Activated CD4-positive, alpha-beta T cell treated with anti-CD3 and anti-CD28 coated beads, Interleukin-10, Interleukin-2, amounts not matched to agents 100 ng/mL and 50 ng/mL, durations not matched to agents 16 hours and 8 hours (primary cell): ENCODE measurements around the gene PMAIP1.

ENCODE experiments used
- DNase-seq: peaks from one replicate; pipeline ENCODE4 v3.0.0-alpha.2; 2020

Gene PMAIP1

GRCh38 chr18:59915606-59916005 lies 15.8 kb downstream of the PMAIP1 start:
- DNase-seq = no peak

- DNase-seq = peak; percentile 24
Measured at GRCh38 chr18:59916746-59917145, 16.9 kb downstream of the PMAIP1 start.

GRCh38 chr18:59917422-59917821 lies 17.6 kb downstream of the PMAIP1 start:
- DNase-seq = peak; percentile 26

GRCh38 chr18:59918320-59918755 lies 18.5 kb downstream of the PMAIP1 start:
- DNase-seq = peak; percentile 58

GRCh38 chr18:59918997-59919396 lies 19.2 kb downstream of the PMAIP1 start:
- no peak for DNase-seq

- DNase-seq = peak; percentile 83
Measured at GRCh38 chr18:59921384-59921891, 21.6 kb downstream of the PMAIP1 start.

- no peak for DNase-seq
Measured at GRCh38 chr18:59923539-59924196, 23.9 kb downstream of the PMAIP1 start.

- DNase-seq = no peak
Measured at GRCh38 chr18:59926131-59926530, 26.3 kb downstream of the PMAIP1 start.

GRCh38 chr18:59927246-59927825 lies 27.5 kb downstream of the PMAIP1 start:
- DNase-seq = peak; percentile 93

- DNase-seq = no peak
Measured at GRCh38 chr18:59928201-59928600, 28.4 kb downstream of the PMAIP1 start.

- no peak for DNase-seq
Measured at GRCh38 chr18:59929621-59930295, 30.0 kb downstream of the PMAIP1 start.

- DNase-seq = no peak
Measured at GRCh38 chr18:59932401-59932800, 32.6 kb downstream of the PMAIP1 start.

GRCh38 chr18:59938676-59939075 lies 38.9 kb downstream of the PMAIP1 start:
- DNase-seq = no peak

- no peak for DNase-seq
Measured at GRCh38 chr18:59939127-59939526, 39.3 kb downstream of the PMAIP1 start.

GRCh38 chr18:59940068-59940467 lies 40.3 kb downstream of the PMAIP1 start:
- no peak for DNase-seq

GRCh38 chr18:59941331-59941730 lies 41.5 kb downstream of the PMAIP1 start:
- no peak for DNase-seq

GRCh38 chr18:59942601-59943000 lies 42.8 kb downstream of the PMAIP1 start:
- no peak for DNase-seq

GRCh38 chr18:59945544-59945943 lies 45.7 kb downstream of the PMAIP1 start:
- DNase-seq = peak; percentile 27

GRCh38 chr18:59950215-59950944 lies 50.6 kb downstream of the PMAIP1 start:
- DNase-seq = peak; percentile 69

GRCh38 chr18:59951591-59951990 lies 51.8 kb downstream of the PMAIP1 start:
- no peak for DNase-seq

GRCh38 chr18:59952283-59953007 lies 52.6 kb downstream of the PMAIP1 start:
- DNase-seq = peak; percentile 36
